GM20431 (cell line): ENCODE data around the gene MLYCD.

Experiments
- in situ Hi-C: fragments of 300-500 bp; cut with MseI, MboI; formaldehyde crosslinking; loops from one replicate; pipeline ENCODE4 v1.15.0; 2020; ENCODE audit warnings: low sequenced_read_pairs; ENCODE audit not compliant: unreplicated experiment

MLYCD gene

DNA sequence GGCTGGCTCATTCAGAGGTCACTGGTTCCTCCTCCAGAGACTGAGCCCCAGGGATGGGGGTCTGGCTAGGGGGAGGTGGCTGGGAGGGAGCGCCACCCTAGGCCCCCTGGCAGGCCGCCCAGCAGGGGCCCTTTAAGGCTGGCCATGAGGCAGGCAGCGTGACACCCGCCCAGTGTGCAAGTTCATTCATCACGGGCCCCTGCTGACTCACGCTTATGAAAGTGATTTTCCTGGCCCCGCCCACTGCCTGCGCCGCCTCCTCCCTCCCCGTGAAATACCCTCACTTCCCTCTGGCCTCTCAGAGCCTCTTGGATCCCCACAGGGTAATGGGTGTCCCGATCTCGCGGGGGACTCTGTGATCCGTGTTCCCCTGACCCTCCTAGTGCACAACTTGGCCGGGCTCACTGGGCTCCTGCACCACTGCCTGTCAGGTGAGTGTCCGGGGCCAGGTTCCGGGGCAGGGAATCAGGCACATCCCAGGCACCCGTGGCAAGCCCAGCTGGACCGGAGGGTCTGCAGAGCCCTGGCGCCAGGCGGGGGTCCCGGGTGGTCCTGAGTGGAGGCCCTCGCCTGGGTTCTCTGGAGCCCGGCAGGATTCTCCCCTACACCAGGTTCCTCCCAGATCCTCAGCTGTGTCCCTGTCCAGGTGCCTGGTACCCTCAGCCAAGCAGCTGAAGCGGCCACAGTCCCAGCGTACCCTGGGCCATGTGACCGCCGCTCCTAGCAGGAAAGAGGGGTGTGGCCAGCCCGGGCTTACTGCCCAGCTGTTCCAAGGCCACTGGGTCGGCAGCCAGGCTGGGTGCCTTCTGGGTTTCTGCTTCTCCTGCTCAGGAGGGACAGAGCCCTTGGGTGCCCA, 54.3 kb downstream of the MLYCD start, which contains the start of gene OSGIN1:
Gene OSGIN1 (plus strand): TSS at position 301 of the 856 bp plus-strand sequence. CDS start 4,432 bp downstream, outside the sequence.
- in situ Hi-C loops: loop anchor here (25.0 kb wide), 1 partner anchor 234 kb away; the partner anchor contains the start of genes ADAD2 and TAF1C

- in situ Hi-C loops: loop anchor here (25.0 kb wide), 1 partner anchor 233 kb away; the partner anchor contains the start of genes ADAD2 and TAF1C
Measured at GRCh38 chr16:83953796-83954576, 55.1 kb downstream of the MLYCD start.

DNA sequence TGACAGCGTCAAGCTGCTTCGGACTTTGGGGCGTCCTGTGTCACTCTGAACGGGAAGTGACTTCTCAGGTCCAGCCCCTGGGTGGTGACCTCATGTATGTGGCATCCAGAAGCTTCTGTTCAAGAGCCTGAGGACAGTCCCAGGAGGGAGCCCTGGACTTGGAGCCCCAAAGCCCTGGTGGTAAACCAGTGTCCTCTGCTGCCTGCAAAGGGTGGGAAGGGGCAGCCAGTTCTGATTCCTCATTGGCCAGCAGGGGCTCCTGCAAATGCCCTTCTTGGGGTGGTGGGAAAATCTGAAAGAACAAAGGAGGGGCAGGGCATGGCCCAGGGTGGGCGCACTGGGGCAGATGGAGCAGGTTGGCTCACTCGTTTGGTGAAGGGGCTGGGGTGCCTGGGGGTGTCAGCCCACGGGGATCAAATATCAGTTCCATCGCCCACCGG, 55.7 kb downstream of the MLYCD start:
- in situ Hi-C loops: loop anchor here (25.0 kb wide), 1 partner anchor 233 kb away; the partner anchor contains the start of genes ADAD2 and TAF1C

- in situ Hi-C loops: loop anchor here (25.0 kb wide), 1 partner anchor 232 kb away; the partner anchor contains the start of genes ADAD2 and TAF1C
Measured at GRCh38 chr16:83955218-83956130, 56.6 kb downstream of the MLYCD start.

DNA sequence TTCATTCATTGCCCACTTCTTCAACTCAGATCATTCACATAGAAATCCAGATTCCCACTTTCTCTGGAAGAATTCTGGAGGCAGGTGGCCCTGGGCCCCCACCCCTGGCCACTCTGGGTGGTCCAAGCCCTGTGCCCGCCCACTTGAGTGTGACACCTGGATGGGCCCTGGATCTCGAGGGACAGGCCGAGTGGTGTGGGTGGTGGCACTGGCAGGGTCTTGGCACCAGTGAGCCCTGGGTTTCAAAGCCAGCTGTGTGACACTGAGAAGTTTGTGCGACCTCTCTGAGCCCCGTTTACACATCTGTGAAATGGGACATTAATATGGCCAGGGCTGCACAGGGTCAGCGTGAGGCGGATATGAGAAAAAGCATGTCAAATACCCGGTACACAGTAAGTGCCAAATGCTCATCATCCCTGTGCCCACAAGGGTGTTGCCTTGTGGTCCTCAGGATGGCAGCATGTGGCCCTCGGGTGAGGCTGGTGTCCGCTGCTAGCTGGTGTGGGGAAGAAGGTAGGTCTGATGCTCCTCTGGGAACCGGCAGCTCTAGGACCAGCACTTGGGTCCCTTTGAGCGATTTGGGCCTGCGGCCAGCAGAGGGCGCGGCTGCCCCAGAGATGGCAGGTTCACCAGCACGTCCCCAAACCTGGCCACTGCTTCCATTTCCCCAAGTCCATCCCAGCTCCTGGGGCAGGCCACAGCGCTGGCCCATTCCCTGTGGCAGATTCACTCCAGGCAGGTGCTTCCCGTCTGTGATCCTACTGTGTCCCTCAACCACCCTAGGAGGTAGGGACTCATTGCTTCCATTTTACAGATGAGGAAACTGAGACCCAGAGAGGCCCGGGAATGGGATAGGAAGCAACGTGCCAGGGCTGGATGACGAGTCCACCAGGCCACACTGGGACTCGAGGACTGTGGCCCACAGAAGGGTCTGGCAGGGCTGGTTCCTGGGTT, 57.7 kb downstream of the MLYCD start:
- in situ Hi-C loops: loop anchor here (25.0 kb wide), 1 partner anchor 231 kb away; the partner anchor contains the start of genes ADAD2 and TAF1C

- in situ Hi-C loops: loop anchor here (25.0 kb wide), 1 partner anchor 230 kb away; the partner anchor contains the start of genes ADAD2 and TAF1C
Measured at GRCh38 chr16:83957296-83957855, 58.5 kb downstream of the MLYCD start.

DNA sequence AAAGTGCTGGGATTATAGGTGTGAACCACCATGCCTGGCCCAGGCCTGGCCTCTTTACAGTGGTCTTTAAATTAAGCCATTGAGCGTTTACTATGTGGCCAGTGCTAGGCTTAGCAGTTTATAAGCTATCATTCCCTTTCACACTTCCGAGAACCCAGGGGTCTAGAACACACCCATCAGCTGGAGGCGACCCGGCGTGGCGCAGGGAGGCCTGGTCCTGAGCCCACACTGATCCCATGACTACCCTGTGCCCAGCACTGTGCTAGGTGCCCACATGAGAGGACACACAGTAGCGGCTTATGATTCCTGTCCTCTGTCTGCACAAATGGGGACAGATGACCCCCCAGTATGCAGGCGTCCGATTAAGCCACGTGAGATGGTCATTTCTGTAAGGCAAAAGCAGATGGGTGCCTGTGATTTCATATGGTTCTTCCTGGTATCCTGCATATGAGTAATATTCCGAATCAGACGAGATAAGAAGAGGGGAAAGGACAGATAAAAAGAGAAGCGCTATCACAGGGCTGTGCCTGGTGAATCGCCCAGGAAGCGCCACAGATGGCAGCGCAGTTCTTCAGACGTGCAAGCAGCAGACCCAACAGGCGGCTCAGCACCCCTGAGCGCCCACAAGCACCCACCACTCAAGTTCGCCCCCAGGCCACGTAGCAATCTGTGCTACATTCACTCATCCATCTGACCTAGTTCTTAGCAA, 59.4 kb downstream of the MLYCD start:
- in situ Hi-C loops: loop anchor here (25.0 kb wide), 1 partner anchor 229 kb away; the partner anchor contains the start of genes ADAD2 and TAF1C

GRCh38 chr16:83958846-83959565, 60.1 kb downstream of the MLYCD start:
- in situ Hi-C loops: loop anchor here (25.0 kb wide), 1 partner anchor 228 kb away; the partner anchor contains the start of genes ADAD2 and TAF1C

DNA sequence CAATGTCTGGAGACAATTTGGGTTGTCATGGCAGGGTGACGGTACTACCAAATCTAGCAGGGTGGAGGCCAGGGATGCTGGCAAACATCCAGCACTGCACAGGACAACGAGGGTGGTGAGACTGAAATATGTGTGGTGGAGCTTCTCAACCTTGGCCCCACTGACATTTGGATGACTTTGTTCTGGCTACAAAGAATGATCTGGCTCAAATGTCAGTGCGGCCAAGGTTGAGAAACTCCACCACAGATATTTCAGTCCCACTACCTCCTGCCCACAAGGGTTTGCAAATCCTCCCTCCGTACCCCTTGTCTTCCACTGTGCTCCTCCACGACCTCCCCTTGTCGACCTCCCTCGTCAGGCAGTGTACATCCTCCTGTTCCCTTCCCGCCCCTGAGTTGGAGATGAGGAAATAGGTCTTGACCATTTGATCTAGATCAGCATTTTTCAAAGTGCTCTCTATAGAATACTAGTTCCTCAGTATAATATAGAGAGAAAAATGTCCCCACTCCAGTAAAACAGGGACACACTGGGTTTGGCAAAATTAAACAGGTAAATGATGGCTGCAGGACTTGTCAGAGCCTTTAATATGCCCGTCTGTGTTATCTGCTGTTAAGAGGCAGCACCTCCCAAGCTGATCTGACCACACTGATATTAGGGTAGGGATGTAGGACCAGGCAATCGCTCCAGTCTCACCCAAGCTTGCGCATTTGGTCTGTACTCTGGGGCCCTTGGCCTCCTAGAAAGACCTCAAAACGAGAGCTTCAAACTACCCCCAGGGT, 60.9 kb downstream of the MLYCD start:
- in situ Hi-C loops: loop anchor here (25.0 kb wide), 1 partner anchor 227 kb away; the partner anchor contains the start of genes ADAD2 and TAF1C

DNA sequence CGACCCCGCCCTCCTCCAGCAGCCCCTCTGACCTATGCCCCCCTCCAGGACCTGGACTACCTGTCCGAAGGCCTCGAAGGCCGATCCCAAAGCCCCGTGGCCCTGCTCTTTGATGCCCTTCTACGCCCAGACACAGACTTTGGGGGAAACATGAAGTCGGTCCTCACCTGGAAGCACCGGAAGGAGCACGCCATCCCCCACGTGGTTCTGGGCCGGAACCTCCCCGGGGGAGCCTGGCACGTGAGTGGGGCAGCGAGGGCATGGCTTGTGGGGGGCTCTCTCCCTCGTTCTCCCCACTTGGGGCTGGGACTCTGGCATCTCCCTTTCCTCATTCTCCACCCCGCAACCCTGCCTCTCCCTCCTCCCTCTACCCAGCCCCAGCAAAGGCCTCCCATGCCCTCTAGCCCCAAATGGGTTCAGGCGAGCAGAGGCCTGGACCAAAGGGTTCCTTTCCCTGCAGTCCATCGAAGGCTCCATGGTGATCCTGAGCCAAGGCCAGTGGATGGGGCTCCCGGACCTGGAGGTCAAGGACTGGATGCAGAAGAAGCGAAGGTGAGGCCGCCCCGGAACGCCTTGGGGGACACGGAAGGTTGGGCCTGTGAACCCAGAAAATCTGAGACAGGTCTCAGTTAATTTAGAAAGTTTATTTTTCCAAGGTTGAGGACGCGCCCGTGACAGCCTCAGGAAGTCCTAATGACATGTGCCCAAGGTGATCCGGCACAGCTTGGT, 61.8 kb downstream of the MLYCD start:
- in situ Hi-C loops: loop anchor here (25.0 kb wide), 1 partner anchor 227 kb away; the partner anchor contains the start of genes ADAD2 and TAF1C

DNA sequence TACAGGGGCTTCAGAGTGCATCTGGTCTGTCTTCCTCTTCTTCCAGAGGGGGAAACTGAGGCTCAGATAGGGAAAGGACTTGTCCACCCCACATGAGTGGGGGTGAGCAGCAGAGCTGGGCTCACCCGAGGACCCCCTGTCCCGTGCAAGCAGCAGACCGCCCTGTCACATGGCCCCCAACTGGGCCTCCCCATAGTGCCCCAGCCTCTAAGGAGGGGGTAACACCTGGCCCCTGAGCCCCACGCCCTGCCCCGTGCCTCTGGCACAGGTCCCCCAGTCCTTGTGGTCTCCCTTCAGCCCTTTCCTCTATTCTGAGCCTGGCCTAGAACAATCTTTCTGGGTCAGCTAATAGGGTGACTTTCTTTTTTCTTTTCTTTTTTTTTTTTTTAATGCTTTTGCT, 62.7 kb downstream of the MLYCD start:
- in situ Hi-C loops: loop anchor here (25.0 kb wide), 1 partner anchor 226 kb away; the partner anchor contains the start of genes ADAD2 and TAF1C

DNA sequence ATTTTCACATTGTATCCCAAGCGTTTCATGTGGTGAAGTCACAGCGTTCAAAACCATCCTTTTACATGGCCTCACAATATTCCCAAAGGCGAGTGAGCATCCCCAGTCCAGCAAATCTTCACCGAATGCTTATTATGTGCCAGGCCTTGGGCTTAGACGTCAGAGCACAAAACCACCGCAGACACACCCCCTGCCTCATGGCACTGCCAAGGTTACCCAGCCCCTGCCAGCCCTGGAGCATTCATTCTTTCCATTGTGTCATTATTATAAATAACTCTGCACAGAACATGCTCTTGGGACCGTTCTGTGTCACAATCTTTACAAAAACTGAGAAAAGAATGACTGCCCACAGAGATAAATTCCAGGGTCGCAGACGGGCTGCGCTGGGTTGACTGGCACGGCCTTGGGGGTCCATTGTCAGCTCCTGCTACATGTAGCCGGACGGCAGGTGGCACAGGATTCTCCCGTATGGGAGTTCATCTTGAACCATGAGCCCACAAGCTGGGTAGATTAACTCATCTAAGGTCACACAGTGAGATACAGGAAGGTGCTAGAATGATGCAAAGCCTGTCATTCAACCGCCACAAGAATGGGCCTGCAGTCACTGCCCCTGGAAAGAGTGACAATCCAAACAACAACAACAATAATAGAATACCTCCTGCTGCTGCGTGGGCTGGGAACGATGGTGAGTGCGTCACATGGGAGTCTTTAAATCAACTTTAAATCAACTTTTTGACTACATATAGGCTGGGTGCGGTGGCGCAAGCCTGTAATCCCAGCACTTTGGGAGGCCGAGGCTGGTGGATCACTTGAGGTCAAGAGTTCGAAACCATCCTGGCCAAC, 64.6 kb downstream of the MLYCD start:
- in situ Hi-C loops: loop anchor here (25.0 kb wide), 1 partner anchor 224 kb away; the partner anchor contains the start of genes ADAD2 and TAF1C

- in situ Hi-C loops: loop anchor here (25.0 kb wide), 1 partner anchor 222 kb away; the partner anchor contains the start of genes ADAD2 and TAF1C
Measured at GRCh38 chr16:83964684-83965443, 65.9 kb downstream of the MLYCD start.
